NCI-H2029 (cell line): ENCODE results near the gene KIAA1671.

Experiments
- DNase-seq: peaks from one replicate; lab custom pipeline; 2025; lab: John Stamatoyannopoulos, UW

The KIAA1671 gene

DNA sequence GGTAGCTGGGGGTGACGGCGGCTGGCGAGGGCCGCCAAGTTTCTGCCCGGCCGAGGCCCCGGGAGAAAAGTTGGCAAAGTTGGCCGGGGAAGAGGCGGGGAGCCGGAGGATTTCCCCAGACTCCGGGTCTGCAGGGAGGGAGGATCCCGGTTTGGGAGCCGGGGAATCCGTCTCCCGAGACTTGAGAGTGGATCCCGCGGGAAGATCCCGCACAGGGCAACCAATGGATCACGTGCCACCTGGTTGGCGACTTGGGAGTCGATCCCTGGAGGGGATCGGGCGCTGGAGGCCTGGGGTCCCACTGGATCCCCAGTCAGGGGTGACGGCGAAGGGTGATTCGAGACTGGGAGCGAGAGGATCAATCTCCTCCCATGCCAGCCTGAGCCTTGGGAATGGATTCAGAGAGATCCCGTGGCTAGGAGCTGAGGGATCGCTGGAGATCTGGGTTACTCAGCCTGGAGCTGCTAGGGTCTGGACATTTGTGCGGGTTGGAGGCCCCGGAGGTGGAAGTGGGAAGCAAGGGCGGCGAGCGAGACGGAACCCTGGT lies 394 bp downstream of the KIAA1671 start:
- peak; percentile 36 for DNase-seq

DNA sequence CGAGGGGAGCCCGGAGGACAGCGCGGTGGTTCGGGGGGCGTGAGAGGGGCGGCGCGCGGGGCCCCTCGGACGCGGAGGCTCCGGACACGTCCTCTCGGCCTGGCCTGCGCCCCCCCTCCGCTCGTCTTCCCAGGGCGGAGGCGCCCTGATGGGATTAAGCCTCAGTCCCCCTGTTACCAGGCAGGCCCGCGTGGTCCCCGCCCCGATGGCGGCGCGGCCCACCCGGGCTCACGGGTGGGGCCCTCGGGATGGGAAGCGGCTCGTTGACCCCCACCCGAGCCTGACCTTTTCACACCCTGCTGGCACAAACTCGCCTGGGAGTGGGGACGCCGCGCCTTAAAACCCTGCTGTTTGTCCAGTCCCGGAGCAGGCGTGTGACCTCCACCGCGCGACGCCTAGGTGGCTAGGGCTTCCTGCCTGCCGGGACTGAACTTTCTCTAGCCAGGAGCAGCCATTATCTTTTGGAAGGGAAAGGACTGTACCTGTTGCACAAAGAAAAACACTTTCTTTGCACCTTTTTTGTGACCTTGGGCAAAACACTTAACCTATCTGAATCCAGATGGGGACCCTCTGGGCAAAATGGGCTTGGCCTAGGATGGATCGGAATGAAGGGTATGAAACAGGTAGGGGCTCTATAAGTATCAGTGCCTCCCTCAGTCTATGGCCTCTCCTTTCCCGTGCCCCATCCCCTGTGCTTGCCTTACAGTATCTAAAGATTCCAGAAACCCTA lies 1.0 kb downstream of the KIAA1671 start:
- DNase-seq, result no peak

DNA sequence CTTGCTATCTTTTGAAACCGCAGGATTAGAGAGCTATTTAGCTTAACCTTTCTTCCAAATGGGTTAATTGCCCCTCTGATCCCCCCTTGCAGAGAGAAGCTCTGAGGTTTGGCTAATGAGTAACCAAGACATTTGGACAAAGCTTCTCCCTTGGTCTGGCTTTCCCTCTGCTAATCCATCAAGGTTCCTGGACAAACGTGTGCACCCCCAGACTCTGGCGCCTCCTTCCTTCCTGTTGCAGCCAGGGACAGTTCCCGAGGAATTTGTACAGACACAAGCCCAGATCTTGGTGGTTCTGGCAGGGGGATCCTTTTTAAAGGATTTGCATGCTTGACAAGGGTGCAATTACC lies 1.6 kb downstream of the KIAA1671 start:
- DNase-seq, result no peak

DNA sequence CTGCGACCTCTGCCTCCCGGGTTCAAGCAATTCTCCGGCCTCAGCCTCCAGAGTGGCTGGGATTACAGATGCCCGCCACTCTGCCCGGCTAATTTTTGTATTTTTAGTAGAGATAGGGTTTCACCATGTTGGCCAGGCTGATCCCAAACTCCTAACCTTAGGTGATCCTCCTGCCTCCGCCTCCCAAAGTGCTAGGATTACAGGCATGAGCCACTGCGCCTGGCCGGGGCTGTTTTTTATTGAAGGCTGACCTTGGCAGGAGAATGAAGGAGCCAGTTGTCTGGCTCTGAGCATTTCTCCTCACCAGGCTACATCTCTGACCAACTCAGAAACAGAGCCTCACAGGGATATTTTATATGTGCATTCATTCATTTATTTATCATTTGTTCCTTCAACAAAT lies 2.3 kb downstream of the KIAA1671 start:
- DNase-seq, result no peak

DNA sequence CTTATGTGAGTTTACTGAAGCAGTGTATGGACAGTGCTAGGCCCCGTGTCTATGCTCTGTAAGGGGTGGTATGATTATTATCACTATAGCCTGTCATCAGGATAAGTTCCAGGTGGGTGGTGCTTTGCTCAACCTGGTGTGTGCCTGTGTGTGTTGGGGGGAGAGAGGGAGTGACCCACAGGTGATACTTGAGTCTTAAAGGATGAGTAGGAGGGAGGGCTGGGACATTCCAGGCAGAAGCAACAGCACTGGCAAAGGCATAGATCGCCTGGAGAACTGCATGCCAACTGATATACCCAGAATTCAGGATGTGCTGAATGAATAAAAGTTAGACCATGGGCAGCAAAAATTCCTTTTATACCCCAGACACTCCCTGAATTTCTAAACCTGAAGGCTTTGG lies 4.5 kb downstream of the KIAA1671 start:
- DNase-seq, result no peak

DNA sequence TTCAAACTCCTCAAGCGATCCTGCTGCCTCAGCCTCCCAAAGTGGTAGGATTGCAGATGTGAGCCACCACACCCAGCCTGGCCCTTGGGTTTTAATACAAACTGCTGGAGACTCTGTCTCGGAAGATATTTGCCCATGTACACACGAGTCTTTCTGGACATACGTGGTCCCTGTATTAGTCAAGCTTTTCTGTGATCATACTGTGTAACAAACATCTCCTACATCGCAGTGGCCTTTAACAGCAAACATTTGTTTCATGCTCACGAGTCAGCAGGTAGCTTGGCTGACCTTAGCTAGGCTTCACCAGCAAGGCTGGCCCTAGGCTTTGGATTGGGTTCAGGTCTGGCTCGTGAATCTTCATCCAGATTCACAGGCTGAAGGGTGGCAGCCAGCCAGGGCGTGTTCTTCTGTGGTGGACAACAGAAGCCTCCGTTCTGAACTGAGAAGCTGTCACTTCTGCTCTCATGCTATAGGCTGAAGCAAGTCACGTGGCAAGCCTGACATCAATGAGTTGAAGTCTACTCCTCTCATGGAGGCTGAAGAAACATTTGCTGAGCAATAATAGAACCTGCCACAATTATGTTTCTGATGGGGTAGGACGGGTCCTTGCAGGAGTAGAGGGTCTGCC lies 8.8 kb downstream of the KIAA1671 start:
- no peak for DNase-seq

DNA sequence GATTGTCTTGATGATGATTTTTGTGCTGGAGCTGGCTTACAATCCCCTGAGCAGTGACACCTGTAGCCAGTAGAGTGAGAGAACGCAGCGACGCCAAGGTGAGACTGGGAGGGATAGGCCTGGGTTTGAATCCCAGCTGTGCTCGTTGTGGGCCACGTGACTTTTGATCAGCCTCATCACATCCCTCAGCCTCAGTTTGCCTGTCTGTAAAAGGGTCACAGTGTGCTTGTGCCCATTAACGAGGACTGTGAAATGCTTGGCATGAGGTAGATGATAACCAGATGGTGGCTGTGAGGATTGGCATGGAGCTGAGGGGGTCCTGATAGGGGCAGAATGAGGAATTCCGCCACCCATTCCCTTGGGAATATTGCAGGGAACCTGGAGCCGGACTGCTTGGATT lies 9.6 kb downstream of the KIAA1671 start:
- no peak for DNase-seq

DNA sequence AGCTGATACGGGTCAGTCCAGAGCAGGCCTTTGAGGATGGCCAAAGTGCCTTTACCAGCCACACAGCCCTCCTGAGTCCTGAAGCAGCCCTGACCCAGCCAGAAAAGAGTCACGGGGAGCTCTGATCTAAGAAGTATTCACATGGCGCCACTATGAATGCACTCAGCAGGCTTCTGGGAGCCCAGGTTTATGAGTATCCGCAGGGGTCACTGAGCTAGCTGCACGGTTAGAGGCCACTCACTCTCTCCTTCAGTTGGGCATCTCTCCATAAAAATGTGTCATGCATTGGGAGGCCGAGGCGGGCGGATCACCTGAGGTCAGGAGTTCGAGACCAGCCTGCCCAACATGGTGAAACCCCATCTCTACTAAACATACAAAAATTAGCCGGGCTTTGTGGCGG lies 10.3 kb downstream of the KIAA1671 start:
- DNase-seq, result no peak

DNA sequence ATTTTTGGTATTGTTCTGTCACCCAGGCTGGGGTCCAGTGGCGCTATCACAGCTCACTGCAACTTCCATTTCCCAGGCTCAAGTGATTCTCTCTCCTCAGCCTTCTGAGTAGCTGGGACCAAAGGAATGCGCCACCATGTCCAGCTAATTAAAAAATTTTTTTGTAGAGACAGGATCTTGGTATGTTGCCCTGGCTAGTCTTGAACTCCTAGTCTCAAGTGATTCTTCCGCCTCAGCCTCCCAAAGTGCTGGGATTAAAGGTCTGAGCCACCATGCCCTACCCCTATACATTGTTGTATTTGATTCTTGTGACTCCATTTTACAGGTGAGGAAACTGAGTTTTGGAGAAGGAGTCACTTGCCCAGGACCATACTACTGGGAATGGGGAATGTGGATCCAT lies 11.9 kb downstream of the KIAA1671 start:
- DNase-seq, result no peak

DNA sequence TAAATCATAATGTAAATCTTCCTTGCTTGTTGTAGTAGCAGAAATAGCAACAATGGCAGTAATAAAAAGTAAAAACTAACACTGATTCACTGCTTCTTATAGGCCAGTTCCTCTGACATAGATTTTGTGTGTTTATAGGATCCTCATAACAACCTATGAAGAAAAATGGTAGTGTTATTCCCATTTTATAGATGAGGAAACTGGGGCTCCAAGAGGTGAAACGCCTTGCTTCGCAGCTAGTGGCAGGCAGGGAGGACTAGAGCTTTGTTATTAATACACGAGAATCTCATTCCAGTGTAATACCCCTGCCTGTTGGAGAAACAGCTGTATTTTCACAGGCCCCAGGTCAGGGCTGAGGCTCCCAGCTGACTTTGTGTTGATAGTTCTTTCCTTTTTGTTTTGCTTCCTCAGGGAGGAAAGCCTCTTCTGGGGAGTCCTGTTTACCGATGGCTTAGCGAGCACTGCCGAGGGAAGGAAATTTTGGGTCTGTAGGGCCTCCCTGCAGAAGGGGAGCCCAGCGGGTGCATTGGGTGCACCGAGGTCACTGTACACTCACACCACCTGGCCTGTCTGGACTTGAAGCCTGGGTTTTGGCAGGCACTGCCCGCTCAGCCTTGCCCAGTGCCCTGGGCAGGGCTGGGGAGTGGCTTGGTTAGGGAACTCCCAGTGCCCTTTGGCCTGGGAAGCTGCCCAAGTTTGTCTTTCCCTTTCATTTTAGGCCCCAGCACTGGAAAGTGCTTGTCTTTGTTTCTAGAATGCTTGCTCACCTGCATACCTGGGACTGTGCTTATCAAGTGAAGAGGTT lies 13.5 kb downstream of the KIAA1671 start:
- peak; percentile 61 for DNase-seq

DNA sequence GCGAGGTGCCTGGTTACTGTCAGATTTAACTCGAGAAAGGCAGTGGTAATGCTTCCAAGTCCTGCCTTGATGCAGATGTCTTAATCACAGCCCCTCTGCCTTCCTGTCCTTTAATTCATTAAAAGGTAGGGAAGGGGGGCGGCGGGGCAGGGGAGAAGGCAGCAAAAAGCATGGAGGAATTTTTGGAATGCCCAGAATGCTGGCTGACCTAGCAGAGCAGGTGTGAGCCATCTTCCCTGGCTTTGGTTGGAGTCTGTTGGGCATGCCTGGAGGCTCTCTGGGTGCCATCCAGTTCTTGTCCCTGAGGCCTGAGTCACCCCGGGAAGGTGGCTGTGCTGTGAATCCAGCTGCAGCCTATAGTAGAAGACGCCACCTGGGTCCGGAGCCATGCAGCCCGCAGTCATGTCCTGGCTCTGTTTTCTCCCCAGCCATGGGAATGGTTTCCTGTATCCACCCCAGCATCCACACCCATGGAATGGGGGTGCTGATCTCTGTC lies 15.6 kb downstream of the KIAA1671 start:
- no peak for DNase-seq

DNA sequence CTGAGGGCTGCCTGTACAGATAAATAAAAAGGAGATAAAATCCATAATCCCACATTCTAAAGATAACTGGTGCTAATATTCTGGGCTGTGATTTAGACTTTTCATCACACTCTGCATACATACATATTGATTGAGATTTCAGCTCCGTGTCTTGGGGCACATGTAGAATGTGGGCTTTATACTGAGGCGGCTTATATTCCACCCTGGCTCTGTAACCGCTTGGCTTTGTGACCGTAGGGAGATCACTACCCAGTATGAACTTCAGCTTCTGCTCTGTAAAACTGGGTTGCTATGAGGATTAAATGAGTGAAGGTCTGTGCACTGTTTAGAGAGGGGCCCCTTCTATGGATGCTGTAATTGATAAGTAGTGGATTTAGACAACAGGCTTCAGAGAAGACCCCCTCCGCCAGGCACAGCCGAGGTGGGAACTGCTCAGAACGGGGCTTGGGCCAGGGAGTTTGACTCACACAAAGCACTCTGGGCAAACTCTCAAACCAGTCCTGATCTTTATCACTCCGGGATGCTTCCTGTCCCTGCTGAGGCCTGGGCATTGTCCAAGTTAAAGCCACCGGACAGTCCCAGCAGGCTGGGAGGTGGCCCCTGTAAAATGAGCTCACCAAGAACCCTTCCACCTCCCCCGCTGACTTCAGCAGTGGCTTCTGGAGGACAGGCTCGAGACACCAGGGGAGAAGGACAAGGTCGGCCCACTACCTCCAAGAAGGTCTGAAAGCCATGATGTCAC lies 17.2 kb downstream of the KIAA1671 start:
- DNase-seq, result no peak

DNA sequence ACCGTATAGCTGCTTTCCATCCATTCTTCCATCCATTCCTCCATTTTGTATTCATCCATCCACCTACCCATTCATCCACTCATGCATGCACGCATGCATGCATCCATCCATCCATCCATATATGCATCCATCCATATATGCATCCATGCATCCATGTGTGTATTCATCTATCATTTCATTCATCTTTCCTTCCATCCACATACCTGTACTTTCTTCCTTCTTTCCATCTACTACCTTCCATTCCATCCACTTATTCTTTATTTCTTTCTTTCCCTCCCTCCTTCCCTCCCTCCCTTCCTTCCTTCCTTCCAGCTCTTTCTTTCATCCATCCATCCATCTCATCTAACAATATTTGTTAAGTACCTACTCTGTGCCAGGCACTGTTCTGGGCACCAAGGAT lies 19.9 kb downstream of the KIAA1671 start:
- no peak for DNase-seq

DNA sequence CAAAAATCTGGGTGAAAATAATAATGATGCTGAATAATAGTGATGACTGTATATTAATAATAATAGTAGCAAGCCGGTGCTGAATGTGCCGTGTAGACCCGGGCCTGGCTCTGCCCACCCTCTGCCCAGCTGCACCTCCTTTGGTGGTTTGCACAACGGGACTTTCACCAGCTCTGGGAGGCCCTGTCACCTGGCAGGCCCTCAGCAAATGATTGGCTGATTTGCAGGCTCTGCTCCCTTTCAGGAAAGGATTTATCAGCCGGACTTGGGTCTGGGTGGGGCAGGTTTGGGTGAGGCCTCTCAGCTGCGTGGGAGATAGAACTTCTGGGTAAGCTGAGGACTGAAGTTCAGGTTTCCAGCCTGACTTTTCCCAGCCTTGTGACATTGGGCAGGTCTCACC lies 21.4 kb downstream of the KIAA1671 start:
- no peak for DNase-seq

DNA sequence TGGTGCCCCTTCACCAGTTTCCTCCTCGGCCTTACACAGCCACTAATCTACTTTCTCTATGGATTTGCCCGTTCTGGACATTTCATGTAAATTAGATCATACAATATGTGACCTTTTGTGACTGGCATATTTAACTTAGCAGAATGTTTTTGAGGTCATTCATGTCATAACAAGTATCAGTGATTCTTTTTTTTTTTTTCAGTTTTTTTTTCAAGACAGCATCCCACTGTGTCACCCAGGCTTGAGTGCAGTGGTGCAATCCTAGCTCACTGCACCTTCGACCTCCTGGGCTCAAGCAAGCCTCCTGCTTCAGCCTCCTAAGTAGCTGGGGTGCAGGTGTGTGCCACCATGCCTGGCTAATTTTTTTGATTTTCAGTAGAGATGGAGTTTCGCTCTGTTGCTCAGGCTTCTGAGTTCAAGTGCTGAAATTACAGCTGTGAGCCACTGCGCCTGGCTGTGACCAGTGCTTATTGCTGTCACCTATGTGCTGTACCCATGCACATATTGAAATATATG lies 22.7 kb downstream of the KIAA1671 start:
- no peak for DNase-seq

DNA sequence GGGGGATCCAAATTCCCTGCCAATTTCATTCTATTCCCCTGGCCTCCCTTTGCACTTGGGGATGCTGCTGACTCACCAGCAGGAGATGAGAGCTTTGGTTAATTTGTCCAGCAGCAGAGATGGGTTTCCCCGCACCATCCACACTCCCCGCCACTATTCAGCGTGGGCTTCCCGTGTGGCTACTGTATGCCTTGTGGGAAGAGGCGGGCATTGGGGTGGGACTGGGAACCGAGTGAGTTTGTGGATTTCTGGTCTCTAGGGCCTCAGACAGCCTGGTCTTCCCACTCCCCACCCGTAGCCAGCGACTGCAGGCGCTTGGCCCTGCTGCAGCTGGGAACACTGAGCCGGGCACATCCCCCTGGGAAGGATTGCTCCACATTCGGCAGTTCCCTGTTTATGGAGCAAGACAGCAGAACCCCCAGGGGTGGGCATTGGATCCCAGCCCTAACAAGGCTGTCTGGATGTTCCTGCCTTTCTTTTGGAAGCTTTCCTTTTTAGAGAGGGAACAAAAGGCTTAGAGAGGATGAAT lies 23.4 kb downstream of the KIAA1671 start:
- DNase-seq, result no peak

DNA sequence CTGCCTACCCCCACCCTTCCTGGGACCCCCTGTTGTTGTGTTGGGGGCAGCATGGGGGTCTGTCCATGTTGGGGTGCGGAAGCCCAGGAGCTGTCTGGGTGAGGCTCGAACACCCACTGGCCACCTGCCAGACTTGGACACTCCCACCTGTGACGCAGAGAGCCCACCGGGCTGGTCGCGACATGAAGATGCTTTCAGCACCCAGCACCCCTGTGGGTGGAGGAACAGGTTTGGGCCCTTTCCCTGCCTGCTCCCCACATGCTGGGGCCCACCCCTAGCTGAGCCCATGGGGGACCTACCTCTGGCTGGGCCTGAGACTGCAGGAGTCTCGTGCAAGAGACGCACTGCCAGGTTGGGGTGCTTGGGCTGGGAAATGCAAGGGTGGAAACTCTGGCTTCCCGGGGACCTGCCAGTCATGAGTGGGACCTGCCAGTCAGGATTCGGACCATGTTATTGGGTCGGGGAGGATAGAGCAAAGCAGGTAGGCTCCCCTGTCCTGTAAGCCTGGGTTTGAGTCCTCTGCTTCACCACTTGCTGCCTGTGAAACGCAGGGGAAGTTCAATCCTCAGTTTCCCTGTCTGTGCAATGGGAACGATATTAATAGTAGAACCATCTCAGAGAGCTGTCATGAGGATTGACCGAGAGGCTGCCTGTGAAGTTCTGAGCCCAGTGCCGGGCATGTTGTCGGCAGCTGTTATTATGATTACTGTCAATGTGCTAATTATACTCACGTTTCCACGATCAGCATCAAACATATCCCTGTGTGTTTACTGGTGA lies 24.1 kb downstream of the KIAA1671 start:
- DNase-seq, result no peak

DNA sequence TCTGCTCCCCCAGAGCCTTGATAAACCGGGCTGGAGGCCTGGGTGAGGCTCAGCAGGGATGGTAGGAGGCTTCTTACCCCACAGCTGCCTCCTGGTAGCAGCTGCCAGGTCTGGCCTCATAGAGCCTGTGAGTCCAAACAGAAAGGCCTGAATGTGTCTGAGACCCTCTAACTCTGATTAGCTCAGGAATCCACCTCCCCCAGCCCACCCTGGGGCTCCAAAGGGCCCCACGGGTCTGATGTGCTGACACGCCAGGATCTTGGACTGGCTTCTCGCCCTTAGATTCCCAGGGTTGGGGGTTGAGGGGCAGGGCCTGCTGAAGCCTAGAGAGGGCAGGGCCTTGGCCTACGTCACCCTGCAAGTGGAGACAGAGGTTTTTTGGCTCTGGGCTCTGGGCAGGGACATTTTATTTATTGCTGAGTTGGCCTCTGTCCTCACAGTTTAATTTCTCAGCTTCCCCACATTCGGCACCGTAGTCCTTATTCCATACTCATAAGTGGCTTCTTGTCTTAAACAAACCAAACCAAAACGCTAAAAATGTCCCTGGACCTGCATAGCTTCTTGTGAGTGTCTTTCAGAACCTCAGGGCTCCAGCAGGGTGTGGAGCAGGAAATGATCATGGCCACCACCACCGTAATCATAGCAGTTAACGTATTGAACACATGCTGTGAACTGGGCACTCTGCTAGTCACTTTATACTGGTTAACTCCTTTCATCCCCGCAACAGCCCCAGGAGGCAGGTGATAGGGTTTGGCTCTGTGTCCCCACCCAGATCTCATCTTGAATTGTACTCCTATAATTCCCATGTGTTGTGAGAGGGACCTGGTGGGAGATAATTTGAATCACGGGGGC lies 25.1 kb downstream of the KIAA1671 start:
- no peak for DNase-seq

DNA sequence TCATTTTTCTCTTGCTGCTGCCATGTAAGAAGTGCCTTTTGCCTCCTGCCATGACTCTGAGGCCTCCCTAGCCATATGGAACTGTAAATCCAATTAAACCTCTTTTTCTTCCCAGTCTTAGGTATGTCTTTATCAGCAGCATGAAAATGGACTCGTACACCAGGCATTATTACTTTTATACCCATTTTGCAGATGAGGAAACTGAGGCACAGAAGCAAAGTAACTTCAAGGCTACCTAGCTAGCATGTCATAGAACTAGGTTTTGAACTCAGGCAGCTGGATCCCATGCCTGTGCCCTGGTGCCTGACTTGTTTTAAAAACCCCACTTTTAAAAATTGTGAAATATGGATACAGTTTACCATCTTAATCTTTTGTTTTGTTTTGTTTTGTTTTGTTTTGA lies 25.8 kb downstream of the KIAA1671 start:
- no peak for DNase-seq

DNA sequence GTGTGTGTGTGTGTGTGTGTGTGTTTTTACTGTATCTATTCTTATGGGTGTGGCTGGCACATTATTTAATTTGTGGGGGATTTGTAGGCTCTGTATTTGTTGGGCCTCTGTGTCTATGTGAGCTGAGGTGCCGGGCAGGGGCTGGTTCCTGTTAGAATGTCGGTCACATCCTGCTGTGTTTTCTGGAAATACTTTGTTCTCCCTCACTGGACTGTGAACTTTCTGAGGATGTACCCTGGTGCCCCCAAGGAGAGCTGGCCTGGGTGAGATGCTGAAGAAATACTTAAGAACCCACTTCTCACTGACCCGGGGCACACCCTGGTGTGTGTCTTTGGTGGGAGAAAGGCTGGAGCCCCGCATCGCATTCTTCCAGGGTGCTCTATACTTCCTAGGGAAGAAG lies 28.6 kb downstream of the KIAA1671 start:
- DNase-seq, result no peak
